Amygdala (tissue), 56 donors: ENCODE data around the gene FGF6.
A peak's percentile ranks its signal among the peaks of the same experiment; 100 is the strongest.
"Not testable (repeated sequence)": the region's sequence is repeated elsewhere in the genome, so short reads cannot be mapped to it uniquely, and the experiment has no call there.

Source experiments
- DNase-seq, 56 donors: peaks; one replicate each; lab custom pipeline; 2025; lab: John Stamatoyannopoulos, UW

FGF6 gene

DNA sequence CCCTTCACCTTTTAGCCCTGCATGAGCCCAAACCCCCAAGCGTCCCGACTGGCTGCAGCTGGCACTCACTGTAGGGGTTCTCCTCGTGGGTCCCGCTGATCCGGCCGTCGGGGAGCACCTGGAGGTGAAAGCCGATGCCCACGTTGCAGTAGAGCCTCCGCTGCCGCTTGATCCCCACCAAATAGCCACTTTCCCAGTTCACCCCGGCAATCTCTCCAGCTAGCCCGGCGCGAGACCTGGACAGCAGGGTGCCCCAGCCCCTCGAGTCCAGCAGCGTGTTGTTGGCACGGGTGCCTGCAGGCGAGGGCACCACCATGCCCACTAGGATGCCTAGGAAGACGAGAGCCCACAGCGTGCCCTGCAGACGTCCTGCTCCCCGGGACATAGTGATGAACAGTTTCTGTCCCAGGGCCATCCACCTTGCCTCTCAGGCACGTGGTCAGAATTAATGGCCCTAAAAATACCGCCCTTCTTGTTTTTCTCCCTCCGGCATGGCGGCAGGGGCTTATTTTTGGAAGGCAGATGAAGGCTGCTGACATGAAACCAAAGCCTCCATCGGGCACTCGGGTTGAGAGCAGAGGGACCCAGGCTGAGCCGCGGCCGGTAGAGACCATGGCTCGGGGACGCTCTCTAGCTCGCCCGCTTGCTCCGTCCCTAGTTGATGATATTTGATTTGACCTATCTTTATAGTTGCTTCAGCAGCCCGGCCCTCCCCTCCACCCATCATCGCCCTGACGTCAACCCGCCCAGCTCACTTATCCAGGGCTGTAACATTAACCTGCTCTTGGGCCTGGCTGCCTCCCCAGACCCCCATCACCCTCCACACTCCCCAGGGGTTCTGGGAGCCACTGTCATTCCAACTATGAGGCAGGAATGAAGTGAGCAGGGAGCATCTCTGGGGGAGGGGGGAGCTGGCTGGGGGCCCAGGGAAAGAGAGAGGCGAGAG lies at the start of gene FGF6:
FGF6 (minus strand) TSS at position 660 of the 946 bp plus-strand sequence; CDS start at position 415, 245 bp downstream.
- DNase-seq, result no peak

DNA sequence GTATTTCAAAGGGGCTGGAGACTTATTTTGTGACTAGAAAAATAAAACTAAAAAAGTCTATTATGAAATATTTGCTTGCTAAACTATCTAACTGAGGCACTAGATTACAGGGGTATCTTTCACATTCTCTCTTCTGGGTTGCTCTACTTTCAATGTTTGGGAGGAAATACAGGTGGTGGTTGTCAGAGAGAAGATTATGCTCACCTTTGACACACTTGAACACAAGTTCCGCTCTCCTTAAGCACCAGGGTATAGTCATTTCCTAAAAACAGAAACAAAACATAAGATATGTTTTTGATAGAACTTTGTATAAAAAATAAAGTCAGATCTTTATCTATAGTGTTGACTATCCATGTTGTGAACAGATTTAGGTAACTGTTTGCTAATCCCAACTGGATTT lies 45.4 kb upstream of the FGF6 start:
- no peak for DNase-seq

DNA sequence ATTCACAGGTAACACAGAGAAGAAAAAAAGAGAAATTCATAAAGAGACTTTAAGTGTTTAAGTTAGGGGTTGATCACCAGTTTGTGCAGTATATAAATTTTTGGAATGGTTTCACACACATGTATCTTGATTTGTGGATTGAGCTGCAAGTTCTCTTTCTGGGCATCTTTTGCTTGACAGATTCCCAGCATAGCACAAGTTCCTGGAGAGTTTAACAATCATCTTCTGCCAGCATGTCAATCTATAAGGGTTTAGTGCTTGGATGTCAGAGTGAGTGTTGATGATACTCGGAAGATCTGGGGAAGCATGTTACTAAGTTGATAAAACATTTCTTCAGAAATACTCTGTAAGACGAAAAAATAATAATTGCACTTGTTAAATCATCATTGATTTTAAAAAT lies 43.9 kb upstream of the FGF6 start:
- DNase-seq, result no peak

GRCh38 chr12:4486980-4487379 lies 41.4 kb upstream of the FGF6 start:
- peak in 8 of 56 donors; percentile 3 to 28 (median 6) for DNase-seq

- DNase-seq, result no peak
Observed at GRCh38 chr12:4486049-4486699, 40.6 kb upstream of the FGF6 start.

- DNase-seq, result no peak
Observed at GRCh38 chr12:4483885-4484823, 38.5 kb upstream of the FGF6 start.

- no peak for DNase-seq
Observed at GRCh38 chr12:4482936-4483335, 37.3 kb upstream of the FGF6 start.

- DNase-seq, result no peak
Observed at GRCh38 chr12:4478933-4479332, 33.3 kb upstream of the FGF6 start.

- no peak for DNase-seq
Observed at GRCh38 chr12:4477129-4477528, 31.5 kb upstream of the FGF6 start.

DNA sequence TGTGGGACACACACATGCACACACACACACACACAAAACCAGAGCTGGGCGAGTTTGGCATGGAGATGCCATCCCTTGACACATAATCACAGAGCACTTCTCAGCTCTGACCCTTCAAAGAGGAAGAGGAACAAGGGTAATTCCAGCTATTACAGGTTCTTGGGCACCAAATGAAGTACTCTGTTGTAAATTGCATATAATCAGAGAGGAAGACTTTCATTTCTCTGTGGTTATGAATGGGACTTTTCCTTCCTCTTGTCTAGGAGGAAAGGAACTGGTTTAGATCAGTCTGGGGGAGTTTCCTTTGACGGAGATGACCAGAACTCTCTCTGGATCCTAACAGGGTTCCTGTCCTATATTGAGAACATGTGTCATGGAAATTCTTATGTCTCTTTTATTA lies 26.4 kb upstream of the FGF6 start:
- no peak for DNase-seq

DNA sequence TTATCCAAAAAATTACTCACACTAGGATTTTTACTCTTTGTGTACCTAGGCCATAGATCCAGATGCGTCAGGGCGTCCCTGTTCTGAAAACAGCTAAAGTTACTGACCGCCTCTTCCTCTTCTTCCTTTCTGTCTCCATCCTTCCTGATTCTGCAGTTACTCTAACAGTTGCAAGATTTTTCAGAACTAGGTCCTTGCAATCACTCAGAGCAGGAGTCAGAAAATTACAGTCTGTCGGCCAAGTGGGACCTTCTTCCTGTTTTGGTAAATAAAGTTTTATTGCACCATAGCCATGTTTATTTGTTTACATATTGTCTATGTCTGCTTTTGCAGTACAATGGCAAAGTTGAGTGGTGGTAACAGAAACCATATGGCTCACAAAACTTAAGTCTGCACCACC lies 25.6 kb upstream of the FGF6 start:
- no peak for DNase-seq

- DNase-seq, result no peak
Observed at GRCh38 chr12:4468994-4469393, 23.4 kb upstream of the FGF6 start.

GRCh38 chr12:4460761-4461160 lies 15.1 kb upstream of the FGF6 start:
- no peak for DNase-seq

GRCh38 chr12:4455849-4456248 lies 10.2 kb upstream of the FGF6 start:
- DNase-seq, result not testable (repeated sequence)

DNA sequence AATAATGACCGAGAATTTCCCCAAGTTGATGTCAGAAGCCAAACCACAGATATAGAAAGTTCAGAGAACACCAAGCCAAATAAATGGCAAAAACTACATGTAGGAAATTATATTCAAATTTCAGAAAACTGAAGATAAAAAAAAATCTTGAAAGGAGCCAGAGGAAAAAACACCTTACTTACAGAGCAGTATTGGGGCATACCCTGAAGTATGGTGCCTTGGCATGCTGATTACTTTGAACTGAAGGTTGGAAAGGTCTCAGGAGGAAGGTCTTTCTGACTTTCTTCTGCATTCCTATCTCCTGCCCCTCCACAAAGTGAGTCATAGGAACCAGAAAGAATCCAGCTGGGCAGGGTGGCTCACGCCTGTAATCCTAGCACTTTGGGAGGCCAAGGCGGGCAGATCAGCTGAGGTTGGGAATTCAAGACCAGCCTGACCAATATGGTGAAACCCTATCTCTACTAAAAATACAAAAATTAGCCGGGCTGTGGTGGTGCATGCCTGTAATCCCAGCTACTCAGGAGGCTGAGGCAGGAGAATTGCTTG lies 8.8 kb upstream of the FGF6 start:
- DNase-seq, result no peak

GRCh38 chr12:4451694-4452093 lies 6.1 kb upstream of the FGF6 start:
- no peak for DNase-seq

DNA sequence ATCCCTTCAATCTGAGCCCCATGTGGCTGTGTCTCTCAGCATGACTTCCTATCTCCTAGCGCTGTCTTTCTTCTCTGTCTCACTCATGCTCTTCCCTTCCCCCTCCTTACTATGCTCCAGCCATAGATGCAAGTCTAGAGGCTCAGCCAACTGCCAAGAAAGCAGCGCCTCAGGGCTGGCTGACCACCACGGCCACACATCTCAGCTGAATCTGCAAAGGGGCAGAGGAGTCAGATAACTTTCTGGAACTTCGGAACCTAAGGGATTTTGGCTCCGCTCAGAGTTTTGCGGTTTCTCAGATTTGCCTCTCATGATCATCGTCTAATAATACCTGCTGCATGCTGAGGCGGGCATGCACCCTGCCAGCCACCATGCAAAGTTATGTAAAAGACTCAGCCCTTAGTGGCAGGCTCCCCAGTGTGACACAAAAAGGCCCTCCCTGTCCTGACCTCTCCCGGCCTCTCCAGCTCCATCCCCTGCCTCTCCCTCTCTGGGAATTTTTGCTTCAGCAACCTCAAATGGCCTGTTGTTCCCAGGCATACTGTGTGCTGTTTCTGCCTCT lies 5.0 kb upstream of the FGF6 start:
- no peak for DNase-seq

- DNase-seq, result no peak
Observed at GRCh38 chr12:4449851-4450221, 4.2 kb upstream of the FGF6 start.

DNA sequence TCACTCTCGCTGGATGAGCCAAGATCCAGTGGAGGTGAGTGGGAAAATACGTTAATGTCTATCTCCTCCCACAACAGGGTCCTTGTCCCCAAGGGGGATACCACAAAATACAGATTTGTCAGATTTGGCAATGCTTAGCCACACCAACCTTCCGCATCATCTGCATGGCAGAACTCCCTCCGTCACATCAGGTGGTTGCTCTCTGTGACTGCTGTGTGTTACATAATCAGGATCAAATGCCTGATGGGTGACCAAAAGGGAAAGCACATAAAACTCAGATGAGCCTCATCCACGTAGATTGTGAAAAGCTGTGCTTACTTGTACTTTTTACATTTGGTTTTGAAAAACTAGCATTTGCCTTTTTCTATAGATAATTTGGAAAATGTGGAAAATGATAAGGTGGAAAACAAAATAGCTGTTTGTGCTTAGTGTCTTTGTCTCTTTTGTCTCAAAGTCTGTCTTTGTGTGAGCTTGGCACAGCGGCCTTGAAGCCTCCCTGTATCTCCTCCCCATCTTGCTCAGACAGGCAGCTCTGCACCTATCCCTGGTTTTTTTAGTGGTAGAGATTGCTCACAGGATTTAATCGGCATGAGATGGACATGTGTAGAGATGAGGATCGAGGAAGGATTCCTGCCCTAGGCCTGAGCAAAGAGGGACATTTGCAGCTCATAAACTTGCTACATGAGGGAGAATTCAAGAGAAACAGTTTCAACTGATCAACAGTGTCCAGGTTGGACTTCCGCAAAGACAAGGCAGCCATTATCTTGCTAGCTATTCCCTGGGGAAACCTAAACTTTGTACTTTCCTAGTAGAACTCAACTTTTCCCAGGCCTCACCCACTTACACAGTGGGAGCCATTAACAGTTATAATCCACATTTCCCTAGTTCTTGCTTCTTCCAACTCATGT lies 3.6 kb upstream of the FGF6 start:
- DNase-seq, result no peak
